Measurements from ENCODE around the gene TMEM256. TPM values are rescaled to one million over a fixed set of nuclear protein-coding genes. Genes with fewer than 3 reads are reported as not detected.

Gene TMEM256
- total RNA-seq, 1 donor from 2014 or later, result 55.2 TPM

DNA sequence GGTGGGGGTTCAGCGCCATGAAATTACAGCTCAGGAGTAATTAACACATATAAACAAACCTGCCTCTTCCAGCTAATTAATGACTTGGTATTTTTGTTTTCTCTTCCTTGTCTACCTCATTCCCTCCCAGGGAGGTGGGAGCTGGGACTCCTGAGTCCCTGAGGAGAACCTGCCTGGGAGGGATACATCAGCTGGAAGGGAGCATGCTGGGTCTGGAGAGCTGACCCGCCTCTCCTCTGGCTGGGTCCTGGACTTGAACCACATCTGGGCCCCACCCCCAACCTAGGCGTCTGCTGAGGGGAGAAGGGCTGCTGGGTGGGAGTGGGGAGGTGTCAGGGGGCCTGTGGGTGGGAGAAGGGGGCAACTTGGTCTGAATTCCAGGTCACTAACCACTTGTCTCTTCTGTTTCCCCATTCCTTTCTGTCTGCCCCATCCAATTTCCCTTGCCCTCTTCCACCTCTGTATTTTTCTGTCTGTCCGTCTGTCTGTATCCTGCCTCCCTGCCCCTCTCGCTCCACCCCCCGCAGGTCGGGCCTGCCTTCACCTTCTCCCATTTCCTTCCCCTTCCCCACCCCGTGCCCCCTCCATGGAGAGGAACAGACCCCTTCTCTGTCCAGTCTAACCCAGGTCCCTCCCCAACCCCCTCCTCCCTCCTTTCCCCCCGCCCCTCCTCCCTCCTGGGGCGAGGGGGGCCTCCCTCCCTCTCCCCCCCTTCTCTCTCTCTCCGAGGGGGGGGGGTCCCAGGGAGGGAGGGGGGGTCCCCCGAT is 3.8 kb upstream of the TMEM256 start, which contains the start of gene NLGN2:
Gene NLGN2, plus strand, starts transcription at position 361 of the 767 bp plus-strand sequence. CDS start 411 bp downstream, outside the sequence.
- DNase-seq, result no peak

- no peak for DNase-seq
Measured at GRCh38 chr17:7407082-7407481, 3.2 kb upstream of the TMEM256 start.

DNA sequence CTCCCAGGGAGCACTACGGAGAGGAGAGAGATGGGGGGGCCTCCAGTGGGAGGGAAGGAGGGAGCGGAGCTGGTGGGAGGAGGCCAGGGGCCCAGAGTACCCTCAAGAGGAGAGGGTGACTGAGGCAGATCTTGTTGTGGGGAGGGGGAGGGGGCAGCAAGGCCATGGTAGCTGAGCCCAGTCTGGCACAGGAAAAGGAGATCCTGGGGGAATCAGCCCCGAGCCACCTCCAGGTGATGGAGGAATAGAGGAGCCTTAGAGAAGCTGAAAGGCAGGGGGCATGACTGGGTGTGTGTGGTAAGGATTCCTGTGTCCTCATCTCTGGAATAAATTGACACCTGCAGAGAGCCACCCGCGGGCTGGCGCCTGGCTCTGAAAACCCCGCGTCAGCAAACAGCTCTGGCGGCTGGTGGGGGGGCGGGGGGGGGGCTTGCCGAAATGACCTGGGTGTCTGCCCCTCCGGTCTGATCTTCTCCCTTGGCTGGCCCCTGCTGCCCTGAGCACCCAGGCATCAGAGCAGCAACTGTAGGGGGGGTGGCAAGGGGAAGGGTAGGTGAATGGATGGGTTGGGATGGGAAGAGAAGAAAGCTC is 2.4 kb upstream of the TMEM256 start:
- DNase-seq, result no peak

- DNase-seq, result peak; percentile 37
Measured at GRCh38 chr17:7405350-7406234, 1.7 kb upstream of the TMEM256 start.

DNA sequence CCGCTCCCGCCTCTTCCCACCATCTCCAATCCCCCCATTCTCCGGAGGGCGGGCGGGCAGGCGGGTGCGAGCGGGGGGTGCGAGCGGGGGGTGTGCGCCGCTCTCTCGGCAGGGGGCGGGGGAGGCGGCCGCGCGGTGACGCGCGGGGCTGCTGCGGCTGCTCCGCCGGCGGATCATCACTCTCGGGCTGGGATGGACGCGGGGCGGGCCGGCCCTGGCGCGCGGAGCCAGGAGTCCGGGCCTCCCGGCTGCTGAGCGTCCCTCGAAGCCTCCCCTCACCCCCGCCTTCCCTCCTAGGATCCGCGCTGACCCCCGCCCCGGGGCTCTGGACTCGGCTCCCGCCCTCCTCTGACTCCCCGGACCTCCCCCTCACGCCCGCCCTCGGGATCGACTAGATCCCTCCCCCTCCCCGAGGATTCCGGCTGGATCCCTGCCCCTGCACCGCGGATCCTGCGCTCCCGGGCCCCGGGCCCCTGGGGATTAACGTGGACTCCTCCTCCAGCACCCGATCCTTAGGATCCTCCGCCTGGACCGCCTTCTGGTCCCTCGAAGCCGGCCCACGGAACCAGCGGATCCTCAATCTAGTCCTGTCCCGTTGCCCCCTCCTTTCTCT is 946 bp upstream of the TMEM256 start:
- peak; percentile 74 for DNase-seq

DNA sequence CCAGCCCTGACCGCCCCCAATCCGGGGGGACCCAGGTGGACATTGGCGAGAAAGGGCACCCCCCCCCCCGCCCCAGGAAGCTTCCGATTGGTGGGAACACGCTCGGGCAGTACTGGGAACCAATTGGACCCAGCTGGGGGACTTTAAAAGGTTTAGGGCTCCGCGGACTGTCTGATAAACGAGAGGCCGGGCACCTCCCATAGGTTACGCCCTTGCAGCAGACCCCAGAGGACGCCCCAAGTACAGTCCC is 245 bp downstream of the TMEM256 start:
- DNase-seq, result no peak

DNA sequence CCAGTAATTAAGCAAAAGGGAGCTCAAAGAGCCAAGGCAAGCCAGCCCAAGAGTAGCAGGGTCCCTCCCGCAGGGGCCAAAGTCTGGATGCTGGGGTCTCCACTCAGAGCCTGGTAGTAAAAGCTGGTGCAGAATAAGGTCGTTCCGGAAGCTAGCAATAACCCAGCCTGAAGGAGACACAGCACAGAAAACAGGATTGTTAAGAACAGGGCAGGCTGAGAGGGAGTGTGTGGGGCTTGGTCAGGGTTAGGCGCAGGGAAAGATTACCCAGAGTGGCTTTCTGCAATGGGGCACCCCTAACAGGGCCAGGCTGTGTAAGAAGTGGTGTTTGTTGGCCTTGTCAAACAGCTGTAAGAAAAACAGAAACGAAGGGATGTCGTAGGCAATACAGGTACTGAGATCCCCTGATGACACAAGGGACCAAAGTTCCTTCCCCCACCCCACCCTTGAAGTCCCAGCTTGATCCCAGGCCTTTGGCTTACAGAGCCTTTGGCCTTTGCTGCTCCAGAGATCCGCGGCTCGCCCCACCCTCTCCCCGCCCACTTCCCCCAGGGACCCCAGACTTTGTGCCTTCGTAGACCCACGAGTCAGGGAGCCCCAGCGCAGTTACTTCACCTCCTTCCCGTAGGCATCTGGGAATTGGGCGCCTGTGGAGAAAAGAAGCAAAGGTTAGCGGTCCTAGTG is 712 bp downstream of the TMEM256 start:
- no peak for DNase-seq

- DNase-seq, result no peak
Measured at GRCh38 chr17:7398612-7399011, 5.3 kb downstream of the TMEM256 start.

GRCh38 chr17:7396147-7396546 is 7.8 kb downstream of the TMEM256 start:
- DNase-seq, result no peak

- DNase-seq, result peak; percentile 76
Measured at GRCh38 chr17:7394452-7395191, 9.3 kb downstream of the TMEM256 start, which contains the start of gene PLSCR3. TSS of gene PLSCR3 (minus strand) at chr17:7394525. CDS start at chr17:7394110, 415 bp downstream.

- DNase-seq, result no peak
Measured at GRCh38 chr17:7393613-7394451, 10.1 kb downstream of the TMEM256 start.

DNA sequence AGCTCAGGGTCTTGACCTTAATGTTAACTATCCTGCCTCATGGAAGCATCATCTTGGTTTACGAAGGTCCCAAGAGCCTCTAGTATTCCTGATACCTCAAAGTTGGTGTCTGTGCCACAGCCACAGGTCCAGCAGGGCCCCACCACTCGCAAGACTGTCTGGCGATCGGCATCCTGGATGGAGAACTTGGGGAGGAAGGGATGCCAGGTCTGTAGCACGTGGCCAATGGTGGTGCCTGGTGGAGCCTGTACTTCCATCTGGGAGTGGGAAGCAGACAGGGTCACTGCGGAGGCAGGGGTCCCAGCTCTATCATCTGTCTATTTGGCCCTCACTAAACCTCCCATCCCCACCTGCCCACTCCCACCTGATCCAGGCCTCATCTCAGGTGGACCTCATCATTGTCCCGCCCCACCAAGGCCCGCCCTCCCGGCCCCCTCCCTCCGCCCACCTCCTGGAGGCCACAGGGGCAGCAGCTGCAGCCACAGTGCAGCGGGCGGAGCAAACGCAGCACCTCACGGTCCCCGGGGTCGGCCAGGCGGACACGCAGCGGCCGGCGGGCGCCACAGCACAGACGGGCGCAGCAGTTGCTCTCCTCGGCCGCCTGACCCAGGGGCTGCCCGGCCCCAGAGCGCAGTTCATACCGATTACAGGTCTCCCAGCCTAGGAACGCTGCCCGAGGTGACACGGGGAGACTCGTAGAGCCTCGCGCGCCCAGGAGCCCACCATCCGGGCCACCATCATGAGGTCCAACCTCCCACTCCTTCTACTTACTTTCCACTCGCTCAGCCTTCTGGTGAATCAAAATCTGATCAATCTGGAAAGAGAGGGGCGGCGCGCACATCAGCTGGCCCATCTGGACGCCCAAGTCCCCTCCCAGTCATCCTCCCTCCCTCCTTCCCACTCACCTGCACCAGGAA is 10.9 kb downstream of the TMEM256 start:
- no peak for DNase-seq

- DNase-seq, result no peak
Measured at GRCh38 chr17:7391307-7391706, 12.6 kb downstream of the TMEM256 start.

DNA sequence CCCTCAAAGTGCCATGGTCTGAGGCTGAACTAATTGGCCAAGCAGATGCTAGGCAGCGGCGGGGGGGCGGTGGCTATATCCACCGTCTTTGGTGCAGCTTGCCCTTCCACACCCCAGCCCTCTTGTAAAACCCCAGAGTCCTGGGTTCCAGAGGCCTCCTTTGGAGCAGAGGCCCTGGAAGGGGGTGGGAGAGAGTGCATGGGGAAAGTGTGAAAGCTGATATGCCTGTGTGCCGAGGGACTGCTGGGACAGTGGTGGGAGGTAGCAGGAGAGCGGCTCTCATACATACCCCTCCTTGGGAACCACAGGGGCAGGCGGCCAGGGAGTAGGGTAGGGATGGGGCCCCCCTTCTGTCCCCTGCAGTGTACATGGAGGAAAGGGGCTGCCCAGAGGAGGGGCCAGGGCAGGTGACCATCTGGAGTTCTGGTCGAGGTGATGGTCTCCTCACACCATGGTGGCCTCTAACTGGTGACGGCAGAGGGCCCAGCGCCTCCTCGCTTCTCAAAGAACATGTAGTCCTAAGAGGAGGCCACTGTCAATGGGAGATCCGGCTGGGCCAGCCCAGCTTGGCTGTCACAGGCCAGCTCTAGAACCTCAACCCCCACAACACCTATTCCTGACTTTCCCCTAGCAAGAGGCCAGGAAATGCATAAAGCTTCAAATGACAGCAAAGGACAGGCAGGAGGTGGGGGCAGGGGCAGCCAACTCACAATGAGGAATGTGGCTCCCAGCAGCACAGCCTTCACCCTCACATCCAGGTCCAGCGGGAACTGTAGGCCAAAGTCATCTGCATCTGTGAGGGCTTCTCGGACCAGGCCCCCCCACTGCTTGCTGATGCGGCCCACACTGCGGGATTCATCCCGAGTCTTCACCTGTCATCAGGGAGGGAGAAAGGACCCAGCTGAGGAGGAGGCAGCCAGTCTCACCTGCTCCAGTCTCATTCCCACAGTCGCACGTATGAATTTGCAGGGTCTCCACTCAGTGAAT is 13.7 kb downstream of the TMEM256 start:
- DNase-seq, result no peak

DNA sequence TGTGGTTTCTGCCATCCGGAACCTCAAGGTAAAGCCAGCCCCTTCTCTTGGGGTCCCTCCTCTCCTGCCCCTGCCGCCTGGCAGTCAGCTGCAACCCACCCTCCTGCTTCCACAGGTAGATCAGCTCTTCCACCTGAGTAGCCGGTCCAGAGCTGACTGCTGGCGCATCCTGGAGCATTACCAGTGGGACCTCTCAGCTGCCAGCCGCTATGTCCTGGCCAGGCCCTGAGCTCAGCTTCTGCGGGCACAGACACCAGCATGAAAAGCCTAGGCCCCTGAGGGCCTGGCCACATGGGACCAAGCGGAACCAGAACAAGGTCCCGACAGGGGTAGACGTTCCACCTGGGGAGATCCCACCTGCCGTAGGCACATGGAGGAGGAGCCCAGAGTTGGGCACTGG is 15.0 kb downstream of the TMEM256 start:
- DNase-seq, result no peak

- no peak for DNase-seq
Measured at GRCh38 chr17:7384489-7385081, 19.3 kb downstream of the TMEM256 start.

GRCh38 chr17:7383742-7384488 is 20.0 kb downstream of the TMEM256 start:
- DNase-seq, result peak; percentile 46

All from occipital lobe (tissue), 2 donors.